Naive thymus-derived CD4-positive, alpha-beta T cell (primary cell): Measurements from ENCODE around the gene METTL21A. TPM values are rescaled to one million over a fixed set of nuclear protein-coding genes. Genes with fewer than 3 reads are reported as not detected.
A peak's percentile ranks its signal among the peaks of the same experiment; 100 is the strongest.

Experiments
- ATAC-seq: fragments of 150-1000 bp; cut with Tn5 transposase; 2 replicates; pipeline ENCODE4 v1.10.0; 2021; ENCODE audit warnings: mild to moderate bottlenecking, moderate library complexity
- CTCF ChIA-PET: fragments of 350-600 bp; sonication (Branson Sonifier 250); formaldehyde crosslinking; loops from one replicate; lab custom pipeline; 2021; ENCODE audit warnings: antibody characterized with exemption; lab: Charles Lee
- POLR2A ChIA-PET: fragments of 350-600 bp; sonication (Branson Sonifier 250); formaldehyde crosslinking; loops from one replicate; lab custom pipeline; 2021; ENCODE audit warnings: antibody characterized with exemption, inconsistent platforms; lab: Charles Lee
- DNase-seq, 9 donors: peaks; one replicate each; pipeline versions ENCODE4 v3.0.0 to v3.0.0-alpha.2; 2020 to 2022; ENCODE audit warnings: mixed read lengths in 1 of 9
- H3K27ac ChIP-seq: one replicate; pipeline ENCODE4 v1.7.0; 2013; ENCODE audit warnings: mild to moderate bottlenecking, low read depth, low read length, moderate library complexity
- H3K27me3 ChIP-seq, 2 donors: one replicate each; pipeline ENCODE4 v1.7.0; 2013; ENCODE audit warnings: low read length in 2 of 2, mild to moderate bottlenecking in 2 of 2, moderate library complexity in 2 of 2; ENCODE audit not compliant: control insufficient read depth in 2 of 2, insufficient read depth in 2 of 2
- H3K36me3 ChIP-seq, 3 experiments: 1 replicate in 2 of 3; 2 replicates in 1 of 3; pipeline ENCODE4 v1.7.0; 2013; ENCODE audit warnings: low read length in 3 of 3, mild to moderate bottlenecking in 3 of 3, moderate library complexity in 1 of 3; ENCODE audit not compliant: insufficient read depth in 3 of 3, control insufficient read depth in 2 of 3
- H3K4me1 ChIP-seq, 2 donors: one replicate each; pipeline ENCODE4 v1.7.0; 2013; ENCODE audit warnings: low read length in 2 of 2, mild to moderate bottlenecking in 2 of 2, moderate library complexity in 1 of 2; ENCODE audit not compliant: control insufficient read depth in 2 of 2, insufficient read depth in 2 of 2
- H3K4me3 ChIP-seq: 2 replicates; pipeline ENCODE4 v1.7.0; 2013; ENCODE audit warnings: mild to moderate bottlenecking, low read length
- H3K9me3 ChIP-seq, 3 experiments: 1 replicate in 2 of 3; 2 replicates in 1 of 3; pipeline ENCODE4 v1.7.0; 2013; ENCODE audit warnings: low read length in 3 of 3; ENCODE audit not compliant: control insufficient read depth in 2 of 3
- H3K27ac Mint-ChIP-seq, 9 donors: one replicate each; pipeline ENCODE4 v1.8.0; 2020 to 2022; ENCODE audit warnings: mixed read lengths in 9 of 9, mild to moderate bottlenecking in 8 of 9, moderate library complexity in 5 of 9, inconsistent platforms in 2 of 9
- H3K27me3 Mint-ChIP-seq, 5 donors: one replicate each; pipeline ENCODE4 v1.8.0; 2021 to 2022; ENCODE audit warnings: mixed read lengths in 5 of 5, mild to moderate bottlenecking in 1 of 5
- H3K36me3 Mint-ChIP-seq, 5 donors: one replicate each; pipeline ENCODE4 v1.8.0; 2020 to 2022; ENCODE audit warnings: mixed read lengths in 5 of 5, mild to moderate bottlenecking in 3 of 5, inconsistent platforms in 1 of 5
- H3K4me1 Mint-ChIP-seq, 7 donors: one replicate each; pipeline ENCODE4 v1.8.0; 2020 to 2022; ENCODE audit warnings: mixed read lengths in 7 of 7, mild to moderate bottlenecking in 3 of 7, inconsistent platforms in 1 of 7
- H3K4me3 Mint-ChIP-seq, 10 donors: one replicate each; pipeline ENCODE4 v1.8.0; 2020 to 2022; ENCODE audit warnings: mild to moderate bottlenecking in 10 of 10, mixed read lengths in 10 of 10, moderate library complexity in 6 of 10, inconsistent platforms in 2 of 10
- H3K9me3 Mint-ChIP-seq, 11 donors: one replicate each; pipeline ENCODE4 v1.8.0; 2020 to 2022; ENCODE audit warnings: mixed read lengths in 11 of 11, mild to moderate bottlenecking in 4 of 11, inconsistent platforms in 1 of 11, moderate library complexity in 1 of 11
- intact Hi-C, 2 donors: fragments of 100-400 bp; cut with micrococcal nuclease; formaldehyde crosslinking; loops; one replicate each; pipeline ENCODE4 v1.15.1; 2023
- polyA plus RNA-seq, 2 donors: library from polyadenylated mRNA; unstranded; fragments of 300-500 nt; fragmentation: Illumina TruSeq; gene quantifications; one replicate each; pipeline ENCODE4 v1.2.3, GENCODE V29; 2021
- total RNA-seq, 6 experiments: library from RNA in 5 of 6; stranded (reverse) in 5 of 6; gene quantifications; 1 replicate in 5 of 6; 2 replicates in 1 of 6; pipeline ENCODE4 v1.2.3 and lab custom pipeline; 2021 to 2026

Gene METTL21A
- total and polyA plus RNA-seq, 7 experiments from 2014 or later: 14.6 to 40.2 (median 19.8) TPM

- Histone ChIP-seq H3K4me3 (no peak overlapping the region), H3K9me3 (no peaks in the 10 kb centered on the region), H3K36me3 (peaks cover 0 to 44% (median 7%) of the 10 kb centered on the region in 3 experiments), H3K27me3 (no peaks in the 10 kb centered on the region), H3K4me1 (peaks cover 0 to 8% of the 10 kb centered on the region in 2 donors), H3K27ac (no peak overlapping the region)
- CTCF ChIA-PET: interaction anchor here (0.7 kb wide), 1 partner anchor 13 kb away, joined by 6 read pairs; no protein-coding TSS in a partner anchor
- POLR2A ChIA-PET: no interaction called here
- peaks cover 11 to 40% (median 21%) of the 10 kb centered on the region in 5 donors for H3K36me3 Mint-ChIP-seq
- no peaks in the 10 kb centered on the region for H3K9me3 Mint-ChIP-seq
- ATAC-seq (no peak), DNase-seq (no peak)
- no peaks in the 10 kb centered on the region for H3K27me3 Mint-ChIP-seq
- peak overlapping the region in 3 of 9 donors; percentile 14 to 22 (median 14) for H3K27ac Mint-ChIP-seq
- peaks cover 12 to 44% (median 34%) of the 10 kb centered on the region in 7 donors for H3K4me1 Mint-ChIP-seq
- no peak overlapping the region for H3K4me3 Mint-ChIP-seq
- intact Hi-C loops: no loop called here
Measured at GRCh38 chr2:207616185-207616584, 9.0 kb downstream of the METTL21A start.

DNA sequence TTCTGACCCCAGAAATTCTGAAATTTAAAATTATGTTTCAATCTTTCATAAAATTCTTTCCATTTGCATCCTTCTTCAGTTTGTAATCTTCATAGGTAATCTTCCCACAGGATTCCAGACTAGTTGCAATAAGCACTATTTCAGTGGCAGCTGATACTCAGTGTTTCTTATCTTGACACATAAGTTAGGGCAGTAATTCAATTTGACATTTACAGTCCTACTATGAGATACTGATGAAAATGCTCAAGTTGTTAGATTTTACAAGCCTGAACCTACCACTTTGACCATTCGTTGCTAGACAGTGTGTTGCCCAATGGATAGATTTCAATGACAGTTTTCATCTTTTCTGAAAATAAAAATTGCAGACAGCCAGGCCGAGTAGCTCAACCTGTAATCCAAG is 10.4 kb downstream of the METTL21A start:
- no peaks in the 10 kb centered on the region for H3K27me3 ChIP-seq
- H3K4me3 Mint-ChIP-seq: no peak overlapping the region
- H3K27me3 Mint-ChIP-seq: no peaks in the 10 kb centered on the region
- ATAC-seq: no peak
- no peaks in the 10 kb centered on the region for H3K9me3 ChIP-seq
- H3K4me3 ChIP-seq: no peak overlapping the region
- ChIA-PET CTCF (no interaction called here), POLR2A (interaction anchor here (0.6 to 0.8 kb wide), 2 partner anchors 38 to 64 kb away, joined by 3 to 6 read pairs; no protein-coding TSS in a partner anchor)
- peak overlapping the region in 1 of 9 donors; percentile 23 for H3K27ac Mint-ChIP-seq
- H3K4me1 Mint-ChIP-seq: peaks cover 6 to 31% (median 20%) of the 10 kb centered on the region in 7 donors
- H3K9me3 Mint-ChIP-seq: no peaks in the 10 kb centered on the region
- H3K36me3 ChIP-seq: peaks cover 0 to 38% (median 7%) of the 10 kb centered on the region in 3 experiments
- intact Hi-C loops: no loop called here
- DNase-seq: no peak
- H3K27ac ChIP-seq: no peak overlapping the region
- peaks cover 0 to 3% of the 10 kb centered on the region in 2 donors for H3K4me1 ChIP-seq
- peaks cover 11 to 38% (median 20%) of the 10 kb centered on the region in 5 donors for H3K36me3 Mint-ChIP-seq

DNA sequence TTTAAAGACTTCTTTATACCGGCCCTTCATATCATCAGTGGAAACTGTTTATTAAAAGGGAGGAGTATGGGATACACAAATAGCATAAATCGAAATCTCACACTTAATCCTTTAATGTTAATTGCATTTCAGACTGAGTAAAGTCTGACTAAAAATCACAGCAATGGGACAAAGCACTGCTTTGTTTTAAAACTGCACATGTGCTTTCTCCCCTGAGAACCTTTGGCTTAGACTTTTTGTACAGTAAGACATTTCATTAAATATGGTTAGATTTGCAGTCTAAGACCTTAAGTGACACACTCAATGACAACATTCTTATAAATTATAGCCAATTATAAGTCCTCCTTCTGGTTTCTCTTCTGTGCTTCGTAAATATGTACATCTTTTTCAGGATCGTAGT is 12.5 kb downstream of the METTL21A start:
- POLR2A ChIA-PET: interaction anchor here (0.7 kb wide), 1 partner anchor 12 kb away, joined by 3 read pairs; the partner anchor contains the start of gene METTL21A
- H3K27ac Mint-ChIP-seq: peak overlapping the region in 1 of 9 donors; percentile 71
- Histone ChIP-seq H3K36me3 (peaks cover 0 to 28% (median 7%) of the 10 kb centered on the region in 3 experiments), H3K27me3 (no peaks in the 10 kb centered on the region), H3K27ac (no peak overlapping the region), H3K4me3 (no peak overlapping the region), H3K9me3 (no peaks in the 10 kb centered on the region), H3K4me1 (no peaks in the 10 kb centered on the region)
- DNase-seq (no peak), ATAC-seq (no peak)
- H3K9me3 Mint-ChIP-seq: peaks cover 0 to 5% (median 0%) of the 10 kb centered on the region in 11 donors
- peaks cover 3 to 24% (median 17%) of the 10 kb centered on the region in 7 donors for H3K4me1 Mint-ChIP-seq
- no peaks in the 10 kb centered on the region for H3K27me3 Mint-ChIP-seq
- H3K36me3 Mint-ChIP-seq: peaks cover 18 to 44% (median 25%) of the 10 kb centered on the region in 5 donors
- intact Hi-C loops: no loop called here
- H3K4me3 Mint-ChIP-seq: no peak overlapping the region
- CTCF ChIA-PET: no interaction called here

DNA sequence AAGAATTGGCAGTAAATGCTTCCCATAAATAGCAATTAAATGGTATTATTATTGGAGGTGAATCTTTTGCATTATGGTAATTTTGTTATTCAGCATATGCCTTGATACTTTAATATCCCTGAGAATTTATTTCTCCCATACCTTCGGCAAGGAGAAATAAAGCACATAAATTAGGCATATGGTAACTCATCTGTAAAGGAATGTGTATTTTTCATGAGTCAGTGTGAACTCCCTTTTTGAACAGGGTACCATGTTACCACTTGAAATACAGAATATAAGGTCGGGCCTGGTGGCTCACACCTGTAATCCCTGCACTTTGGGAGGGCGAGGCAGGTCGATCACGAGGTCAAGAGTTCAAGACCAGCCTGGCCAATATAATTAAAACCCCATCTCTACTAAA is 18.4 kb downstream of the METTL21A start:
- Mint-ChIP-seq H3K4me3 (no peak overlapping the region), H3K4me1 (peaks cover 4 to 30% (median 17%) of the 10 kb centered on the region in 7 donors), H3K27ac (peak overlapping the region in 1 of 9 donors; percentile 43), H3K27me3 (no peaks in the 10 kb centered on the region), H3K36me3 (peaks cover 8 to 26% (median 13%) of the 10 kb centered on the region in 5 donors), H3K9me3 (peaks cover 0 to 5% (median 0%) of the 10 kb centered on the region in 11 donors)
- no peaks in the 10 kb centered on the region for H3K4me1 ChIP-seq
- no peaks in the 10 kb centered on the region for H3K27me3 ChIP-seq
- no peak overlapping the region for H3K27ac ChIP-seq
- ChIA-PET POLR2A (no interaction called here), CTCF (interaction anchor here (0.7 kb wide), 1 partner anchor 18 kb away, joined by 3 read pairs; the partner anchor contains the start of gene METTL21A)
- no peak for DNase-seq
- no peak for ATAC-seq
- H3K9me3 ChIP-seq: no peaks in the 10 kb centered on the region
- intact Hi-C loops: no loop called here
- H3K4me3 ChIP-seq: no peak overlapping the region
- no peaks in the 10 kb centered on the region for H3K36me3 ChIP-seq

DNA sequence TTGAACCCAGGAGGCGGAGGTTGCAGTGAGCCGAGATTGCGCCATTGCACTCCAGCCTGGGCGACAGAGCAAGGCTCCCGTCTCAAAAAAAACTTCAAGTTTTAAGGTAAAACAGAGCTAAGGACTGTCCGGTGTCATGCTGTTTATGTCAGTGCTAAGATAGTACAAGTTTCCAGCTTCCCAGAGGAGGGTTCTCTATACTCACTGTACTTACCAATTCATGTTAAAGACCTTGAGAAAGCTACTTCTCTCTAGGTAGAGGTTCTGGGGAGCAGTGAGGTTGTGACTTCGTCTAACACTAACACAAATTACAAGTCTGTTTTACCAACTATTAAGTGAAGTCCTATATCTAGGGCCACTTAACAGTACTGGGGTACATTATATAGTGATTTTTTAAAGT is 18.8 kb downstream of the METTL21A start:
- no peak overlapping the region for H3K4me3 ChIP-seq
- H3K4me3 Mint-ChIP-seq: no peak overlapping the region
- POLR2A ChIA-PET: no interaction called here
- H3K4me1 ChIP-seq: no peaks in the 10 kb centered on the region
- CTCF ChIA-PET: interaction anchor here (0.7 kb wide), 1 partner anchor 19 kb away, joined by 3 read pairs; the partner anchor contains the start of gene METTL21A
- H3K27ac ChIP-seq: no peak overlapping the region
- no peaks in the 10 kb centered on the region for H3K27me3 Mint-ChIP-seq
- peaks cover 0 to 5% (median 0%) of the 10 kb centered on the region in 11 donors for H3K9me3 Mint-ChIP-seq
- ATAC-seq (no peak), DNase-seq (no peak)
- peaks cover 8 to 26% (median 13%) of the 10 kb centered on the region in 5 donors for H3K36me3 Mint-ChIP-seq
- H3K27me3 ChIP-seq: no peaks in the 10 kb centered on the region
- H3K36me3 ChIP-seq: no peaks in the 10 kb centered on the region
- H3K9me3 ChIP-seq: no peaks in the 10 kb centered on the region
- intact Hi-C loops: no loop called here
- H3K27ac Mint-ChIP-seq: peak overlapping the region in 2 of 9 donors; percentile 38 to 41
- peaks cover 5 to 34% (median 21%) of the 10 kb centered on the region in 7 donors for H3K4me1 Mint-ChIP-seq

GRCh38 chr2:207603486-207603885 is 21.7 kb downstream of the METTL21A start:
- H3K4me3 ChIP-seq: no peak overlapping the region
- H3K27me3 Mint-ChIP-seq: no peaks in the 10 kb centered on the region
- peaks cover 0 to 5% (median 0%) of the 10 kb centered on the region in 11 donors for H3K9me3 Mint-ChIP-seq
- H3K27ac ChIP-seq: no peak overlapping the region
- CTCF ChIA-PET: no interaction called here
- H3K27me3 ChIP-seq: no peaks in the 10 kb centered on the region
- H3K4me3 Mint-ChIP-seq: no peak overlapping the region
- intact Hi-C loops: no loop called here
- POLR2A ChIA-PET: no interaction called here
- ATAC-seq (no peak), DNase-seq (no peak)
- peaks cover 7 to 31% (median 9%) of the 10 kb centered on the region in 5 donors for H3K36me3 Mint-ChIP-seq
- peak overlapping the region in 8 of 9 donors; percentile 2 to 77 (median 43) for H3K27ac Mint-ChIP-seq
- no peaks in the 10 kb centered on the region for H3K9me3 ChIP-seq
- H3K4me1 Mint-ChIP-seq: peaks cover 4 to 51% (median 30%) of the 10 kb centered on the region in 7 donors
- H3K36me3 ChIP-seq: no peaks in the 10 kb centered on the region
- no peaks in the 10 kb centered on the region for H3K4me1 ChIP-seq
